Measurements from ENCODE around the gene RPS6KA3. TPM values are rescaled to one million over a fixed set of nuclear protein-coding genes. Genes with fewer than 3 reads are reported as not detected.

RPS6KA3 gene
- total and polyA plus RNA-seq, 2 experiments from 2014 or later = 38.6 to 99.4 TPM

GRCh38 chrX:20217271-20217670 is 49.4 kb downstream of the RPS6KA3 start:
- H3K36me3 ChIP-seq (replicated peaks; ENCODE audit: insufficient read depth, low read depth) = no peaks in the 10 kb centered on the region
- H3K9me2 ChIP-seq (replicated peaks; ENCODE audit: insufficient read depth) = no peaks in the 10 kb centered on the region
- no peak for TF ChIP-seq EZH2phosphoT487 (IDR thresholded peaks at IDR 0.05; ENCODE audit: low read depth, severe bottlenecking, unreplicated experiment)
- no peak for TF ChIP-seq EZH2 (IDR thresholded peaks at IDR 0.05; ENCODE audit: borderline replicate concordance)
- TF ChIP-seq, protein P1, sequence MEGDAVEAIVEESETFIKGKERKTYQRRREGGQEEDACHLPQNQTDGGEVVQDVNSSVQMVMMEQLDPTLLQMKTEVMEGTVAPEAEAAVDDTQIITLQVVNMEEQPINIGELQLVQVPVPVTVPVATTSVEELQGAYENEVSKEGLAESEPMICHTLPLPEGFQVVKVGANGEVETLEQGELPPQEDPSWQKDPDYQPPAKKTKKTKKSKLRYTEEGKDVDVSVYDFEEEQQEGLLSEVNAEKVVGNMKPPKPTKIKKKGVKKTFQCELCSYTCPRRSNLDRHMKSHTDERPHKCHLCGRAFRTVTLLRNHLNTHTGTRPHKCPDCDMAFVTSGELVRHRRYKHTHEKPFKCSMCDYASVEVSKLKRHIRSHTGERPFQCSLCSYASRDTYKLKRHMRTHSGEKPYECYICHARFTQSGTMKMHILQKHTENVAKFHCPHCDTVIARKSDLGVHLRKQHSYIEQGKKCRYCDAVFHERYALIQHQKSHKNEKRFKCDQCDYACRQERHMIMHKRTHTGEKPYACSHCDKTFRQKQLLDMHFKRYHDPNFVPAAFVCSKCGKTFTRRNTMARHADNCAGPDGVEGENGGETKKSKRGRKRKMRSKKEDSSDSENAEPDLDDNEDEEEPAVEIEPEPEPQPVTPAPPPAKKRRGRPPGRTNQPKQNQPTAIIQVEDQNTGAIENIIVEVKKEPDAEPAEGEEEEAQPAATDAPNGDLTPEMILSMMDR (IDR thresholded peaks at IDR 0.05; ENCODE audit: poor library complexity) = no peak
- no peak overlapping the region for H2AFZ ChIP-seq
- no peak overlapping the region for H3K4me3 ChIP-seq
- peak overlapping the region; percentile 20 for H3K27ac ChIP-seq
- no peaks in the 10 kb centered on the region for H4K20me1 ChIP-seq (ENCODE audit: insufficient read depth, poor library complexity, severe bottlenecking)
- no peaks in the 10 kb centered on the region for H3K9me3 ChIP-seq (ENCODE audit: low read depth)
- no peaks in the 10 kb centered on the region for H3K27me3 ChIP-seq
- 76% methylated on average over 1 of the region's 1 CpG for WGBS (ENCODE audit: low lambda C conversion rate, missing lambda C conversion rate)
- peaks cover 27% of the 10 kb centered on the region for H3K79me2 ChIP-seq
- peak; percentile 7 for DNase-seq (ENCODE audit: low spot score)
- H3K4me2 ChIP-seq = no peak overlapping the region
- H3K4me1 ChIP-seq (ENCODE audit: insufficient read depth) = peaks cover 4% of the 10 kb centered on the region

DNA sequence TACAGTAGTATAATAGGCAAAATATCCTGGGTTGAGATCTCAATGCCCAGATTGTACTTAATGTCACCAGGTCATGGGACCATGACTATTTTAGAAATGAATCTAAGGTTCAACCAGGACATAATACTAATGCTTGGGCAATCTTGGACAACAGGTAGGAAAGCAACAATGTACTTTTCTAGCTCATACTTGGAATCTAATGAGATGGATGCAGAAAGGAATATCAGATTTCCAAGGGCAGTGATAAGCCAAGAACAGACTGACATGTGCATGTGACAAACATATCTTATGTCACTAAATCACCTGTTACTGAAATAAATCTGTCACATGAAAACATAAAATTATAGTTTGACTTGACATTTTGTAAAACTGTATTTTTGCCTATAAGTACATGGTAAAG is 51.1 kb downstream of the RPS6KA3 start:
- Histone ChIP-seq H3K79me2 (peaks cover 34% of the 10 kb centered on the region), H3K4me1 (ENCODE audit: insufficient read depth) (peaks cover 4% of the 10 kb centered on the region), H4K20me1 (ENCODE audit: insufficient read depth, poor library complexity, severe bottlenecking) (no peaks in the 10 kb centered on the region), H3K9me2 (replicated peaks; ENCODE audit: insufficient read depth) (no peaks in the 10 kb centered on the region), H3K27ac (no peak overlapping the region), H2AFZ (no peak overlapping the region), H3K9me3 (ENCODE audit: low read depth) (no peaks in the 10 kb centered on the region), H3K4me3 (no peak overlapping the region), H3K27me3 (no peaks in the 10 kb centered on the region), H3K36me3 (replicated peaks; ENCODE audit: insufficient read depth, low read depth) (no peaks in the 10 kb centered on the region), H3K4me2 (no peak overlapping the region)
- no peak for DNase-seq (ENCODE audit: low spot score)
- no peak for TF ChIP-seq EZH2 (IDR thresholded peaks at IDR 0.05; ENCODE audit: borderline replicate concordance)
- TF ChIP-seq, protein P1 (IDR thresholded peaks at IDR 0.05; ENCODE audit: poor library complexity) = no peak
- no peak for TF ChIP-seq EZH2phosphoT487 (IDR thresholded peaks at IDR 0.05; ENCODE audit: low read depth, severe bottlenecking, unreplicated experiment)

GRCh38 chrX:20212486-20213089 is 54.1 kb downstream of the RPS6KA3 start:
- TF ChIP-seq, protein P1 (IDR thresholded peaks at IDR 0.05; ENCODE audit: poor library complexity) = no peak
- TF ChIP-seq EZH2 (IDR thresholded peaks at IDR 0.05; ENCODE audit: borderline replicate concordance) = no peak
- no peak for TF ChIP-seq EZH2phosphoT487 (IDR thresholded peaks at IDR 0.05; ENCODE audit: low read depth, severe bottlenecking, unreplicated experiment)
- H3K4me1 ChIP-seq (ENCODE audit: insufficient read depth) = no peaks in the 10 kb centered on the region
- no peaks in the 10 kb centered on the region for H4K20me1 ChIP-seq (ENCODE audit: insufficient read depth, poor library complexity, severe bottlenecking)
- no peak overlapping the region for H3K4me2 ChIP-seq
- no peak overlapping the region for H2AFZ ChIP-seq
- H3K9me2 ChIP-seq (replicated peaks; ENCODE audit: insufficient read depth) = no peaks in the 10 kb centered on the region
- H3K9me3 ChIP-seq (ENCODE audit: low read depth) = no peaks in the 10 kb centered on the region
- H3K36me3 ChIP-seq (replicated peaks; ENCODE audit: insufficient read depth, low read depth) = no peaks in the 10 kb centered on the region
- H3K27me3 ChIP-seq = no peaks in the 10 kb centered on the region
- WGBS (ENCODE audit: low lambda C conversion rate, missing lambda C conversion rate) = 75% methylated on average over 6 of the region's 6 CpGs
- no peak overlapping the region for H3K4me3 ChIP-seq
- no peak overlapping the region for H3K27ac ChIP-seq
- peaks cover 39% of the 10 kb centered on the region for H3K79me2 ChIP-seq
- DNase-seq (ENCODE audit: low spot score) = no peak
